GM12801 (cell line): ENCODE measurements around the gene NDP.

ENCODE experiments used
- CTCF ChIP-seq: IDR thresholded peaks from one replicate; pipeline ENCODE4 v1.5.1; 2011; ENCODE audit warnings: control low read depth; ENCODE audit not compliant: insufficient read length; ENCODE audit errors: extremely low read depth

Gene NDP

GRCh38 chrX:43973249-43974099, at the start of gene NDP:
NDP (minus strand) TSS chrX:43973390; CDS start chrX:43958645, 14,745 bp downstream.
- TF ChIP-seq CTCF, result no peak

- no peak for TF ChIP-seq CTCF
These were observed 49.8 kb upstream of the NDP start for GRCh38 chrX:44022964-44023363.

GRCh38 chrX:44020693-44021092, 47.5 kb upstream of the NDP start:
- TF ChIP-seq CTCF, result no peak

GRCh38 chrX:44019911-44020310, 46.7 kb upstream of the NDP start:
- TF ChIP-seq CTCF, result no peak

GRCh38 chrX:44017676-44018075, 44.5 kb upstream of the NDP start:
- no peak for TF ChIP-seq CTCF

- no peak for TF ChIP-seq CTCF
These were observed 43.7 kb upstream of the NDP start for GRCh38 chrX:44016906-44017305.

GRCh38 chrX:44012484-44013096, 39.4 kb upstream of the NDP start:
- TF ChIP-seq CTCF, result no peak
